KOPT-K1 (cell line): ENCODE data around the gene GNAS-AS1.

Source experiments
- H3K27ac ChIP-seq: fragments of 200-600 bp; sonication (generic); 2 replicates; pipeline ENCODE4 v1.5.1; 2016; ENCODE audit warnings: antibody characterized with exemption, mild to moderate bottlenecking, low read depth, low read length; ENCODE audit not compliant: poor library complexity, severe bottlenecking
- H3K36me3 ChIP-seq: fragments of 200-600 bp; sonication (generic); 2 replicates; pipeline ENCODE4 v1.5.1; 2017; ENCODE audit warnings: antibody characterized with exemption, mild to moderate bottlenecking, low read length, moderate library complexity; ENCODE audit not compliant: insufficient read depth
- H3K9me3 ChIP-seq: fragments of 200-600 bp; sonication (generic); 2 replicates; pipeline ENCODE4 v1.5.1; 2017; ENCODE audit warnings: antibody characterized with exemption, low read length, mild to moderate bottlenecking; ENCODE audit not compliant: insufficient read depth, poor library complexity, severe bottlenecking

The GNAS-AS1 gene

GRCh38 chr20:58783511-58784011 lies 67.1 kb downstream of the GNAS-AS1 start:
- no peaks in the 10 kb centered on the region for H3K9me3 ChIP-seq
- H3K27ac ChIP-seq: no peak overlapping the region
- H3K36me3 ChIP-seq: no peaks in the 10 kb centered on the region

DNA sequence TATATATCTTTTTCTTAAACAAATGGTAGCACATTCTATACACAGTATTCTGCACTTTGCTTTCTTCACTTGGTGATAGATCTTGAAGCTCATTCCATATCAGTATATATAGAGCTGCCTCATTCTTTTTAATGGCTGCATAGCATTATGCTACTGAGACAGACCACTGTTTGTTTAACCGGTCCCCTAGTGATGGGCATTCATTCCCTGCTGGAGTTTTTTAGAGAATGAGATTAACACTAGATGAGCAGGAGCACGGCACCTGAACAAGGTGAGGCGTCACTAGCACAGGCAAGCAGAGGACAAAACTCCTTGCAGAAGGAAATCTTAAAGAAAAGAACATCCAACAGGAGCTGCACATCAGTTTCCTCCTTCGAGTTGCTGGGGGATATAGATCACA lies 69.6 kb downstream of the GNAS-AS1 start:
- H3K36me3 ChIP-seq: no peaks in the 10 kb centered on the region
- H3K9me3 ChIP-seq: no peaks in the 10 kb centered on the region
- no peak overlapping the region for H3K27ac ChIP-seq

GRCh38 chr20:58778760-58779159 lies 71.9 kb downstream of the GNAS-AS1 start:
- H3K9me3 ChIP-seq: no peaks in the 10 kb centered on the region
- H3K36me3 ChIP-seq: no peaks in the 10 kb centered on the region
- H3K27ac ChIP-seq: no peak overlapping the region

DNA sequence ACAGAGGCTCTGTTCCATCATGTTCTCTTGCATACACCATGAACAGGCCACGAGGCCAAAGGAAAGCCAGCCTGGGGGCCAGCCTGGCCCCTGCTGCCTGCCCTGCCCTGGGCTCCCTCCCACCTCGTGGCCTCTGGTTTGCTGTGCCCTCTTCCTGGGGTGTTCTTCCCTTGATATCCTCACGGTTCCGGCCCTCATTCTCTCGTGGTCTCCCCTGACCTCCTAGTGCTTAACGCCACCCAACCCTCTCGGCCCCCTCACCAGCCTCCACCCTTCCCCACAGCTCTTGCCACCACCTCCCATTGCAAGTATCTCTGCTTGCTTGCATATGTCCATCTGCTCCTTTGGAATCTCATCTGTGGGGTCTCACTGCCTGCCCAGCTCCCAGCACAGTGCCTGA lies 73.0 kb downstream of the GNAS-AS1 start:
- no peaks in the 10 kb centered on the region for H3K9me3 ChIP-seq
- no peaks in the 10 kb centered on the region for H3K36me3 ChIP-seq
- no peak overlapping the region for H3K27ac ChIP-seq

- H3K36me3 ChIP-seq: no peaks in the 10 kb centered on the region
- H3K27ac ChIP-seq: no peak overlapping the region
- no peaks in the 10 kb centered on the region for H3K9me3 ChIP-seq
Observed at GRCh38 chr20:58776109-58776508, 74.6 kb downstream of the GNAS-AS1 start.

DNA sequence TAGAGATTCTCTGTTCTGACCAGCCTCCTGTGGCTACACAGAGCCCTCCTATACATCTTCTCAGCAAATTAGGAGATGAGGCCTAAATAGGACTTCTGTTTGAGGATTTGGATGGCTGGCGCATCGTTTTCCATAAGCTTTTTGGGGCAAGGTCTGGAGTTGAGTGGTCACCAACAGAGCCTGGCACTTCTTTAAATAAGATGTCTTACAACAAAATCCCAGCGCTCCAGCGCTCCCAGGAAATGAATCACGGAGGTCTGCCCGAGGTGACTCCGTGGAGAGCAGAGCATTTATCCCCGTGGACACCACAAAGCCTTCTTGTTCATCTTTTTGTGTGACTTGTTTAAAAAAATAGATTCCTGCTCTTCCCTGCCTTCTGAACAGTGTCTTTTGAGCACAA lies 75.3 kb downstream of the GNAS-AS1 start:
- no peak overlapping the region for H3K27ac ChIP-seq
- no peaks in the 10 kb centered on the region for H3K9me3 ChIP-seq
- H3K36me3 ChIP-seq: no peaks in the 10 kb centered on the region

DNA sequence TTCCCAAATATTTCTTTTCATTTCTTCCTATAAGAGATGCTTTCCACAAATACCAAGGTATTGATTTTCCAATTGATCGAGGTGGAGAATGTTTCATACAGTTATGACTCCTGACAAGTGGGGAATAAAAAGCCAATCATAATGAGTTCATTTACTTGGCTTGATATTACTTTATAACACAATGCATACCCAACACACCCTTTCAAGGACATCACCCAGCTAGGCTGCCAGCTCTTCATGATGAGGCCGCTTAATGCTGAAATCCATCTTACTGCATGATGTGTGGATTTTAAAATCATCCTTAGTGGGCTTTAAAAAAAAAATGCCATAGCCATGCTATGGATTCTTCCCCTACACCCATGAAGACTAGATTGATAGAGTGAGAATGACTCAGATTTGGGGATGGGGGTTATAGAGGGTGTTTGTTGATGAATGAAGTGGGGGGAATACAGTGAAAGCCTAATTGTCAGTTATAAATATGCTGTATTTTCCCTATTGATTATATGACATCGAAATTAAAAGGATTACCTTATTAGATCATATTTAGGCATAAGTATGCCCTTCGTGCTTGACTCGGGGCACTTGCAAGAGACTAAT lies 75.9 kb downstream of the GNAS-AS1 start:
- no peak overlapping the region for H3K27ac ChIP-seq
- no peaks in the 10 kb centered on the region for H3K36me3 ChIP-seq
- H3K9me3 ChIP-seq: no peaks in the 10 kb centered on the region

GRCh38 chr20:58774214-58774613 lies 76.5 kb downstream of the GNAS-AS1 start:
- Histone ChIP-seq H3K9me3 (no peaks in the 10 kb centered on the region), H3K36me3 (no peaks in the 10 kb centered on the region), H3K27ac (no peak overlapping the region)

- H3K27ac ChIP-seq: no peak overlapping the region
- H3K9me3 ChIP-seq: no peaks in the 10 kb centered on the region
- H3K36me3 ChIP-seq: no peaks in the 10 kb centered on the region
Observed at GRCh38 chr20:58772786-58773185, 77.9 kb downstream of the GNAS-AS1 start.
